Keratinocyte (primary cell): Measurements from ENCODE around the gene SSC4D. TPM values are rescaled to one million over a fixed set of nuclear protein-coding genes. Genes with fewer than 3 reads are reported as not detected.

Source experiments
- DNase-seq: peaks from one replicate; pipeline ENCODE4 v3.0.0-alpha.2; 2011; ENCODE audit warnings: low read depth, missing footprints, low spot score
- FAIRE-seq: peaks from 2 replicates; lab custom pipeline; 2011; peaks lifted over from hg19 to GRCh38; lab: Jason Lieb, UNC
- H2AFZ ChIP-seq: 2 replicates; pipeline ENCODE4 v1.6.0; 2012; ENCODE audit warnings: low read length, control low read depth, inconsistent platforms; ENCODE audit not compliant: control insufficient read depth
- H3K27ac ChIP-seq: 2 replicates; pipeline ENCODE4 v1.5.1; 2011; ENCODE audit warnings: low read length; ENCODE audit not compliant: control insufficient read depth, insufficient read depth
- H3K27me3 ChIP-seq: 3 replicates; pipeline ENCODE4 v1.6.0; 2011; ENCODE audit warnings: low read length; ENCODE audit not compliant: control insufficient read depth, insufficient read depth; ENCODE audit errors: extremely low read depth
- H3K36me3 ChIP-seq, 2 experiments: 2 replicates in 1 of 2; 3 replicates in 1 of 2; pipeline ENCODE4 v1.5.1; 2011; ENCODE audit warnings: low read length in 2 of 2, mild to moderate bottlenecking in 1 of 2; ENCODE audit not compliant: control insufficient read depth in 2 of 2, insufficient read depth in 2 of 2; ENCODE audit errors: extremely low read depth in 1 of 2
- H3K4me1 ChIP-seq: 3 replicates; pipeline ENCODE4 v1.5.1; 2011; ENCODE audit warnings: low read length; ENCODE audit not compliant: control insufficient read depth, insufficient read depth; ENCODE audit errors: extremely low read depth
- H3K4me2 ChIP-seq: 3 replicates; pipeline ENCODE4 v1.6.0; 2011; ENCODE audit warnings: low read depth, low read length; ENCODE audit not compliant: control insufficient read depth, insufficient read depth; ENCODE audit errors: extremely low read depth
- H3K4me3 ChIP-seq, 3 experiments: fragments of 200-600 bp in 1 of 3; sonication (generic) in 1 of 3; 2 replicates in 2 of 3; 3 replicates in 1 of 3; pipeline ENCODE4 v1.5.1; 2011 to 2016; ENCODE audit warnings: low read length in 3 of 3, mild to moderate bottlenecking in 3 of 3, control low read depth in 2 of 3, inconsistent platforms in 1 of 3, low read depth in 1 of 3, mixed read lengths in 1 of 3, mixed run types in 1 of 3, moderate library complexity in 1 of 3; ENCODE audit not compliant: control insufficient read depth in 2 of 3, insufficient read depth in 2 of 3; ENCODE audit errors: extremely low read depth in 1 of 3
- H3K79me2 ChIP-seq: 2 replicates; pipeline ENCODE4 v1.6.0; 2012; ENCODE audit warnings: low read length; ENCODE audit not compliant: control insufficient read depth, insufficient read depth
- H3K9ac ChIP-seq: 3 replicates; pipeline ENCODE4 v1.6.0; 2011; ENCODE audit warnings: low read length; ENCODE audit not compliant: control insufficient read depth, insufficient read depth; ENCODE audit errors: extremely low read depth
- H3K9me1 ChIP-seq: 3 replicates; pipeline ENCODE4 v1.6.0; 2011; ENCODE audit warnings: low read length; ENCODE audit not compliant: control insufficient read depth, insufficient read depth; ENCODE audit errors: extremely low read depth
- H3K9me3 ChIP-seq: 2 replicates; pipeline ENCODE4 v1.5.1; 2012; ENCODE audit warnings: low read depth, low read length; ENCODE audit not compliant: control insufficient read depth
- H4K20me1 ChIP-seq: 3 replicates; pipeline ENCODE4 v1.6.0; 2011; ENCODE audit warnings: low read length; ENCODE audit not compliant: control insufficient read depth, insufficient read depth; ENCODE audit errors: extremely low read depth
- CTCF ChIP-seq, 3 experiments: IDR thresholded peaks in 1 of 3; conservative IDR thresholded peaks in 1 of 3; optimal IDR thresholded peaks in 1 of 3; 2 replicates in 2 of 3; 3 replicates in 1 of 3; pipeline versions ENCODE3 to v1.5.1; 2011; ENCODE audit warnings: low read length in 3 of 3, mild to moderate bottlenecking in 3 of 3, moderate library complexity in 2 of 3, control low read depth in 1 of 3, inconsistent platforms in 1 of 3; ENCODE audit not compliant: insufficient read depth in 2 of 3; ENCODE audit errors: extremely low read depth in 1 of 3
- EZH2 ChIP-seq: IDR thresholded peaks from one replicate; pipeline ENCODE4 v1.6.1; 2012; ENCODE audit warnings: inconsistent platforms, mild to moderate bottlenecking, low read length, moderate library complexity
- dilution Hi-C: fragments of 300-500 bp; cut with MboI; formaldehyde crosslinking; loops from one replicate; pipeline ENCODE4 v1.7.0; 2020; ENCODE audit warnings: low sequenced_read_pairs; ENCODE audit not compliant: extremely low pct_ligation_motif_present
- polyA plus RNA-seq, 5 experiments: library from polyadenylated mRNA; depleted of rRNA in 3 of 5; stranded (reverse) in 3 of 5; stranded (forward) in 1 of 5; unstranded in 1 of 5; fragments of >200 nt; gene quantifications; 1 replicate in 1 of 5; 2 replicates in 3 of 5; 3 replicates in 1 of 5; pipeline versions ENCODE4 v1.2.1 to v1.2.3, GENCODE V29; 2011 to 2012; ENCODE audit warnings: missing spikeins in 2 of 5, low read depth in 1 of 5, low replicate concordance in 1 of 5

SSC4D gene
- polyA plus RNA-seq, 1 donor (not counting 4 experiments of a cell fraction or from before 2014, with no cell fraction given), result 0.98 TPM

- Histone ChIP-seq H3K4me2 (no peak overlapping the region), H3K27me3 (no peaks in the 10 kb centered on the region), H3K9ac (no peak overlapping the region), H3K27ac (no peak overlapping the region), H3K4me1 (peaks cover 9% of the 10 kb centered on the region), H2AFZ (no peak overlapping the region), H4K20me1 (no peaks in the 10 kb centered on the region), H3K9me1 (no peaks in the 10 kb centered on the region), H3K36me3 (no peaks in the 10 kb centered on the region), H3K79me2 (no peaks in the 10 kb centered on the region), H3K9me3 (no peaks in the 10 kb centered on the region), H3K4me3 (no peak overlapping the region)
- DNase-seq (no peak), FAIRE-seq (no peak)
- dilution Hi-C loops, result no loop called here
- no peak for TF ChIP-seq EZH2
- no peak for TF ChIP-seq CTCF (optimal IDR thresholded peaks at IDR 0.05 in 1 of 3, IDR thresholded peaks at IDR 0.05 in 1 of 3, conservative IDR thresholded peaks at IDR 0.05 in 1 of 3; ENCODE audit: extremely low read depth in 1 of 3, insufficient read depth in 2 of 3, low read length in 3 of 3)
Measured at GRCh38 chr7:76381814-76382213, 27.7 kb downstream of the SSC4D start.

- Histone ChIP-seq H3K9ac (peak overlapping the region; percentile 65), H2AFZ (peak overlapping the region; percentile 37), H3K4me1 (peaks cover 9% of the 10 kb centered on the region), H3K36me3 (no peaks in the 10 kb centered on the region), H4K20me1 (no peaks in the 10 kb centered on the region), H3K4me2 (peak overlapping the region; percentile 54), H3K79me2 (no peaks in the 10 kb centered on the region), H3K9me3 (no peaks in the 10 kb centered on the region), H3K27me3 (no peaks in the 10 kb centered on the region), H3K9me1 (no peaks in the 10 kb centered on the region), H3K4me3 (no peak overlapping the region), H3K27ac (peak overlapping the region; percentile 72)
- no peak for TF ChIP-seq EZH2
- no peak for TF ChIP-seq CTCF (optimal IDR thresholded peaks at IDR 0.05 in 1 of 3, IDR thresholded peaks at IDR 0.05 in 1 of 3, conservative IDR thresholded peaks at IDR 0.05 in 1 of 3; ENCODE audit: extremely low read depth in 1 of 3, insufficient read depth in 2 of 3, low read length in 3 of 3)
- FAIRE-seq (no peak), DNase-seq (no peak)
- dilution Hi-C loops, result no loop called here
Measured at GRCh38 chr7:76380623-76380966, 28.9 kb downstream of the SSC4D start.
